CD4-positive, alpha-beta T cell (primary cell): ENCODE results near the gene ST6GALNAC2. TPM values are rescaled to one million over a fixed set of nuclear protein-coding genes. Genes with fewer than 3 reads are reported as not detected.

Experiments
- ATAC-seq: fragments of 200-7000 bp; cut with Tn5 transposase; one replicate; pipeline ENCODE4 v1.10.0; 2022; ENCODE audit warnings: mild to moderate bottlenecking; ENCODE audit not compliant: poor library complexity
- CTCF ChIA-PET: fragments of 350-600 bp; sonication (Branson Sonifier 250); formaldehyde crosslinking; loops from one replicate; lab custom pipeline; 2021; ENCODE audit warnings: antibody characterized with exemption, inconsistent platforms; lab: Charles Lee
- POLR2A ChIA-PET: fragments of 350-600 bp; sonication (Branson Sonifier 250); formaldehyde crosslinking; loops from one replicate; lab custom pipeline; 2021; ENCODE audit warnings: antibody characterized with exemption, inconsistent platforms; lab: Charles Lee
- DNase-seq, 14 experiments: peaks; one replicate each; pipeline ENCODE4 v3.0.0-alpha.2; 2013 to 2020; ENCODE audit warnings: mixed read lengths in 2 of 14
- H3K27ac ChIP-seq, 2 donors: one replicate each; pipeline versions ENCODE4 v1.5.1 to v1.7.0; 2013; ENCODE audit warnings: low read length in 2 of 2, low read depth in 1 of 2, mild to moderate bottlenecking in 1 of 2
- H3K27me3 ChIP-seq, 2 experiments: 1 replicate in 1 of 2; 2 replicates in 1 of 2; pipeline versions ENCODE4 v1.6.1 to v1.7.0; 2013; ENCODE audit warnings: low read length in 2 of 2, control low read depth in 1 of 2, mild to moderate bottlenecking in 1 of 2, moderate library complexity in 1 of 2; ENCODE audit not compliant: insufficient read depth in 2 of 2, control insufficient read depth in 1 of 2
- H3K36me3 ChIP-seq: one replicate; pipeline ENCODE4 v1.6.1; 2013; ENCODE audit warnings: low read length, control low read depth; ENCODE audit not compliant: insufficient read depth
- H3K4me1 ChIP-seq: one replicate; pipeline ENCODE4 v1.6.1; 2013; ENCODE audit warnings: low read length, control low read depth; ENCODE audit not compliant: insufficient read depth
- H3K4me3 ChIP-seq: one replicate; pipeline ENCODE4 v1.5.1; 2013; ENCODE audit warnings: mild to moderate bottlenecking, low read length, moderate library complexity
- H3K9me3 ChIP-seq, 2 experiments: 1 replicate in 1 of 2; 2 replicates in 1 of 2; pipeline versions ENCODE4 v1.6.1 to v1.7.0; 2013; ENCODE audit warnings: low read length in 2 of 2, mild to moderate bottlenecking in 2 of 2, control low read depth in 1 of 2, moderate library complexity in 1 of 2; ENCODE audit not compliant: control insufficient read depth in 1 of 2, insufficient read depth in 1 of 2
- H3K27ac Mint-ChIP-seq: one replicate; pipeline ENCODE4 v1.8.0; 2020; ENCODE audit warnings: mixed read lengths
- H3K27me3 Mint-ChIP-seq: one replicate; pipeline ENCODE4 v1.8.0; 2021; ENCODE audit warnings: mixed read lengths
- H3K36me3 Mint-ChIP-seq: one replicate; pipeline ENCODE4 v1.8.0; 2021; ENCODE audit warnings: low read depth, mixed read lengths
- H3K4me1 Mint-ChIP-seq: one replicate; pipeline ENCODE4 v1.8.0; 2021; ENCODE audit warnings: low read depth, mixed read lengths
- H3K4me3 Mint-ChIP-seq: one replicate; pipeline ENCODE4 v1.8.0; 2020; ENCODE audit warnings: mild to moderate bottlenecking, mixed read lengths
- H3K9me3 Mint-ChIP-seq: one replicate; pipeline ENCODE4 v1.8.0; 2020; ENCODE audit warnings: mixed read lengths
- intact Hi-C, 2 experiments: fragments of 100-400 bp; cut with DNase I in 1 of 2; cut with micrococcal nuclease in 1 of 2; formaldehyde crosslinking; loops; one replicate each; pipeline versions ENCODE4 v1.15.1 to v1.9.0; 2023 to 2025; cut with DNase I, micrococcal nuclease
- total RNA-seq, 174 experiments: library from RNA in 2 of 174; stranded (reverse) in 2 of 174; gene quantifications; one replicate each; pipeline ENCODE4 v1.2.3 and lab custom pipeline; 2021 to 2026
- TF ChIP-seq, protein P1 (sequence below): fragments of 200-600 bp; IDR thresholded peaks from one replicate; pipeline ENCODE4 v1.8.0; 2022; ENCODE audit warnings: antibody characterized with exemption, mild to moderate bottlenecking

The ST6GALNAC2 gene
- total RNA-seq, 2 experiments from 2014 or later, result 0.49 to 1.2 TPM

DNA sequence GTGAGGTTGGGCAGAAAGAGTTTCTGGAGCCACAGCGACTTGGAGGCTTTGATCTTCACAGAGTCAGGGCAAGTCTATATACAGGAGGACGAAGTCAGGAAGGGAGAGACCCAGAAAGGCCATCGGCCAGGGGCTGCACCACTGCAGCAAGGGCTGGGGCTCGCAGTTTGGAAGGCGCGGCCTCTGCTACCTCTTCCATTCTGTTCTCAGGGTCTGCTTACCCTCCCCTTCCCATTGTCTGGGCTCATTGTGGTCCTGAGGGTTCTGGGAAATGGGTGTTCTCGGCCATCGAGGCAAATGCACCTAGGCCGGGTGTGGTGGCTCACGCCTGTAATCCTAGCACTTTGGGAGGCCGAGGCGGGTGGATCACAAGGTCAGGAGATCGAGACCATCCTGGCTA is 41.9 kb upstream of the ST6GALNAC2 start:
- H3K4me1 ChIP-seq, result peaks cover 5% of the 10 kb centered on the region
- DNase-seq, result no peak
- no peak overlapping the region for H3K27ac ChIP-seq
- no peaks in the 10 kb centered on the region for H3K27me3 ChIP-seq
- no peaks in the 10 kb centered on the region for H3K9me3 ChIP-seq
- H3K36me3 Mint-ChIP-seq, result no peaks in the 10 kb centered on the region
- POLR2A ChIA-PET, result no interaction called here
- no peaks in the 10 kb centered on the region for H3K9me3 Mint-ChIP-seq
- CTCF ChIA-PET, result interaction anchor here (1.9 kb wide), 1 partner anchor 104 kb away, joined by 5 read pairs; no protein-coding TSS in a partner anchor
- peaks cover 8% of the 10 kb centered on the region for H3K36me3 ChIP-seq
- H3K4me3 ChIP-seq, result no peak overlapping the region
- TF ChIP-seq, protein P1, sequence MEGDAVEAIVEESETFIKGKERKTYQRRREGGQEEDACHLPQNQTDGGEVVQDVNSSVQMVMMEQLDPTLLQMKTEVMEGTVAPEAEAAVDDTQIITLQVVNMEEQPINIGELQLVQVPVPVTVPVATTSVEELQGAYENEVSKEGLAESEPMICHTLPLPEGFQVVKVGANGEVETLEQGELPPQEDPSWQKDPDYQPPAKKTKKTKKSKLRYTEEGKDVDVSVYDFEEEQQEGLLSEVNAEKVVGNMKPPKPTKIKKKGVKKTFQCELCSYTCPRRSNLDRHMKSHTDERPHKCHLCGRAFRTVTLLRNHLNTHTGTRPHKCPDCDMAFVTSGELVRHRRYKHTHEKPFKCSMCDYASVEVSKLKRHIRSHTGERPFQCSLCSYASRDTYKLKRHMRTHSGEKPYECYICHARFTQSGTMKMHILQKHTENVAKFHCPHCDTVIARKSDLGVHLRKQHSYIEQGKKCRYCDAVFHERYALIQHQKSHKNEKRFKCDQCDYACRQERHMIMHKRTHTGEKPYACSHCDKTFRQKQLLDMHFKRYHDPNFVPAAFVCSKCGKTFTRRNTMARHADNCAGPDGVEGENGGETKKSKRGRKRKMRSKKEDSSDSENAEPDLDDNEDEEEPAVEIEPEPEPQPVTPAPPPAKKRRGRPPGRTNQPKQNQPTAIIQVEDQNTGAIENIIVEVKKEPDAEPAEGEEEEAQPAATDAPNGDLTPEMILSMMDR, result no peak
- peaks cover 10% of the 10 kb centered on the region for H3K27me3 Mint-ChIP-seq
- ATAC-seq, result no peak
- H3K4me3 Mint-ChIP-seq, result no peak overlapping the region
- intact Hi-C loops, result loop anchor here in 1 of 2 experiments (10.0 kb wide), 1 partner anchor 53 kb away; no protein-coding TSS in a partner anchor
- no peak overlapping the region for H3K27ac Mint-ChIP-seq
- peaks cover 5% of the 10 kb centered on the region for H3K4me1 Mint-ChIP-seq

DNA sequence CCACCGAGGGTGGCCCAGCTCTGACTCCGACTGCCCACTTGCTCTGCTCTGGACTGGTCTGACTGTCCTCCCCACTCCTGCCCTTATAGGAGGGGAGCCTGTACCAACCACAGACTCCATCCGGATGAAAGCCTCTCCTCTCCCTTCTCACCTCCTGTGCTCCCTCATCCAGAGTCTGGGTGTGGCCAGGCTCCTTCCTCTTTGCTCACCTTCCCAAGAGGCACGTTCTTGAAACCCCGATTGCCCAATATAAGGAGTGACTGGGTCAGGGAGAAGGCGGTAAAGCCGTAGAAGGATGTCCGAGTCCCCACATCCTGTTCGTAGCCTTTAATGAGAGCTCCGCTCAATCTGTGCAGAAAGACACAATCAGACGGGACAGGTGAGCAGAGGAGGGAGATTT is 40.8 kb upstream of the ST6GALNAC2 start:
- Mint-ChIP-seq H3K4me1 (peaks cover 5% of the 10 kb centered on the region), H3K27me3 (peaks cover 10% of the 10 kb centered on the region), H3K4me3 (no peak overlapping the region), H3K9me3 (no peaks in the 10 kb centered on the region), H3K36me3 (no peaks in the 10 kb centered on the region), H3K27ac (no peak overlapping the region)
- H3K4me3 ChIP-seq, result no peak overlapping the region
- peaks cover 5% of the 10 kb centered on the region for H3K4me1 ChIP-seq
- no peaks in the 10 kb centered on the region for H3K27me3 ChIP-seq
- no peaks in the 10 kb centered on the region for H3K9me3 ChIP-seq
- H3K27ac ChIP-seq, result no peak overlapping the region
- TF ChIP-seq, protein P1, result no peak
- peaks cover 8% of the 10 kb centered on the region for H3K36me3 ChIP-seq
- DNase-seq (no peak), ATAC-seq (no peak)
- POLR2A ChIA-PET, result no interaction called here
- intact Hi-C loops, result loop anchor here in 1 of 2 experiments (10.0 kb wide), 1 partner anchor 52 kb away; no protein-coding TSS in a partner anchor
- CTCF ChIA-PET, result interaction anchor here (1.9 kb wide), 1 partner anchor 103 kb away, joined by 5 read pairs; no protein-coding TSS in a partner anchor

- H3K36me3 ChIP-seq, result peaks cover 8% of the 10 kb centered on the region
- Mint-ChIP-seq H3K9me3 (no peaks in the 10 kb centered on the region), H3K4me3 (no peak overlapping the region), H3K4me1 (peaks cover 5% of the 10 kb centered on the region), H3K36me3 (no peaks in the 10 kb centered on the region), H3K27me3 (peaks cover 10% of the 10 kb centered on the region), H3K27ac (no peak overlapping the region)
- intact Hi-C loops, result loop anchor here in 1 of 2 experiments (10.0 kb wide), 1 partner anchor 51 kb away; no protein-coding TSS in a partner anchor
- H3K27ac ChIP-seq, result no peak overlapping the region
- CTCF ChIA-PET, result interaction anchor here (1.0 to 5.1 kb wide), 5 partner anchors 38 to 103 kb away, joined by 3 to 60 read pairs (median 21); no protein-coding TSS in a partner anchor
- DNase-seq (no peak), ATAC-seq (no peak)
- no peaks in the 10 kb centered on the region for H3K9me3 ChIP-seq
- TF ChIP-seq, protein P1, result no peak
- no peaks in the 10 kb centered on the region for H3K27me3 ChIP-seq
- peaks cover 5% of the 10 kb centered on the region for H3K4me1 ChIP-seq
- POLR2A ChIA-PET, result interaction anchor here (2.0 kb wide), 1 partner anchor 68 kb away, joined by 10 read pairs; no protein-coding TSS in a partner anchor
- H3K4me3 ChIP-seq, result no peak overlapping the region
Observed at GRCh38 chr17:76625496-76625895, 39.8 kb upstream of the ST6GALNAC2 start.
